ENCODE data around the gene PDE4B.
"Not testable (repeated sequence)": the region's sequence is repeated elsewhere in the genome, so short reads cannot be mapped to it uniquely, and the experiment has no call there.

Gene PDE4B

DNA sequence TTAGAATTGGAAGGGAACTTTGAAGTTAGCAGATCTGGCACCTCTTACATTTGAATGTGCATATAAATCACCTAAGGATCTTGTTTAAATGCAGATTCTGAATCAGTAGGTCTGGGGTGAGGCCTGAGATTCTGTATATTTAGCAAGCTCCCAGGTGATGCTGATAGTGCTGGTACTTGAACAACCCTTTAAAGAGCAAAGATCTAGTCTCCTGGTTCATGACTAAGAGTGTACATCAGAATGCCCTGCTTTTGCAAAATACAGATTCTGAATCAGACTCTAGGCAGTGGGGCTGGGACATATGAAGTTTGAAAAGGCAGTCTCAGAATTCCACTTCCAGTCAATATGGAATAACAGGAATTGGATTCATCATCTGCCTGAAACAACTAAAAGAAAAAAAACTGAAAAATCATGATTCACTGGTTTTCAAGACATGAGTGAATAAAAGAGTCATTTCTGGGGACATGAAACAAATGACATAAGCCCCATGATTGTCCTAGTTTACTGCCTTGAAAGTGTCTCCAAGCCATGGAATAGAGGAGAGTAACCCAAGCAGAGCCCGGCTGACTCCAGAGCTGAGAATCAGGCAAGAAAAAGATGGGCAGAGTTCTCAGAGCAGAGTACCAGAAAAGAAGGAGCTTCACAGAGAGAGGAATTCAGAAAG lies 591.7 kb downstream of the PDE4B start:
- intact Hi-C loops (cut with DNase I) = no loop called here
- DNase-seq = no peak

DNA sequence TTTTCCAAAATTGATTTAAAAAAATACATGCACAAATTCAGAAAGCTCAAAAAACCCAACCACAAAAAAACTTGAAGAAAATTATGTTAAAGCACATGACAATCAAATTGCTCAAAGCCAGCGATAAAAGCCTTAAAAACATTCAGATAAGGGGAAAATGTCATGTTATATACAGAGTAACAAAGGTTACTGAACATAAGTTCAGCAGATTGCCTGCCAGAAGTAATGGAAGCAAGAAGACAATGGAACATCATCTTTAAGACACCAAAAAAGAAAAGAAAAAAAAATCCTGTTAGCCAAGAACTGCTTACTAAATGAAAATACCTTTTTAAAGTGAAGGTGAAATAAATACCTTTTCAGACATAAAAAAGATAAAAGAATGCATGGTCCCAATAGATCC lies 594.0 kb downstream of the PDE4B start:
- intact Hi-C loops (cut with DNase I) = no loop called here
- no peak for DNase-seq

DNA sequence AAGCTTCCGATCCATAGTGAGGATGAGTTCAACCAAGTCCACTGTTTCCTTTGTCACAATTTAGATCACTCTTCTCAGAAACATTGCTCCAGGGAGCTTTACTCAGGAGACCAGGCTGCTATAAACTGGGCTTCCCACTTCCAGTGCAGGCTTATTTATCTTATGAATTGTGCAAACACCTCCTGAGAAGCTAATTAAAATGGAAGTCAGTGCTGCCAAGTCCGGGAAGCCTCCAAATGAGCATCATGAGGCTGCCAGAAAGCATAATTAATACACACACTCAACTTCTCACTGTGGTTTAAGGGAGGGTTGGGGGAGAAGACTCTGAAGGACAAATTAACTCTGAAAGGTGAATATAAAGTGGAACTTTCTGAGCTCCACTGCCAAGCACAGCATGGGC lies 596.2 kb downstream of the PDE4B start:
- DNase-seq = peak in 2 of 10 donors; percentile 20 to 45
- intact Hi-C loops (cut with DNase I) = no loop called here

DNA sequence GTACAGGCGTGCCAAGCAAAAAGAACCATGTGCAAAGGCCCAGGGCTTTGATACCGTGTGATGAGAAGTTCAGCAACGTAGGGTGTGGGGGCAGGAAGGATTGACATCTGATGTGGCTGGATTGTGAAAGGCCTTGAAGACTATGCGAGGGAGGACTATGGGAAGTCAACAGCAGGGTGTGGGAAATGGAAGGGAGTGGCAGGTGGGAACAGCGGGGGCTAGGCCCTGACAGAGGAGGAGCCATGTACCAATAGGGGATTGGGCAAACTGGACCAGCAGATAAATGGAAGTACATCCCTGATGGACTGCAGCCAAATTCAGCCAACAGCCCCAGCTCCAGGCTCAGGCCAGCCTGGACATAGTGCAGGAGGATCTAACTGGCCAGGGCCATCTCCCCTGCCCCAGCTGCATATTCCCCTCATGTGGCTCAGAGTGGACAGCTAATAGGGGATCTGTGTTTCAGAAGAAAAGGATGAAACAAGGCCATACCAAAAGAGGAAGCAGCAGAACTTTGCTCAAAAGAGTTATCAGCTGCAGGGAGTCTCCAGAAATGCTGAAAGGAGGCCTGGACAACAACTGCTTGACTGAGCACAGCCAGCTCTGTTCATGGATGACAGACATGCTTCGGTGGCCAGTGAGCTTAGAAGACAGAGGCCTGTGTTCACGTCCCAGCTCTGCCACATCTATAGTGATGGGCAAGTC lies 601.0 kb downstream of the PDE4B start:
- intact Hi-C loops (cut with DNase I) = no loop called here
- DNase-seq = peak in 1 of 10 donors; percentile 47

DNA sequence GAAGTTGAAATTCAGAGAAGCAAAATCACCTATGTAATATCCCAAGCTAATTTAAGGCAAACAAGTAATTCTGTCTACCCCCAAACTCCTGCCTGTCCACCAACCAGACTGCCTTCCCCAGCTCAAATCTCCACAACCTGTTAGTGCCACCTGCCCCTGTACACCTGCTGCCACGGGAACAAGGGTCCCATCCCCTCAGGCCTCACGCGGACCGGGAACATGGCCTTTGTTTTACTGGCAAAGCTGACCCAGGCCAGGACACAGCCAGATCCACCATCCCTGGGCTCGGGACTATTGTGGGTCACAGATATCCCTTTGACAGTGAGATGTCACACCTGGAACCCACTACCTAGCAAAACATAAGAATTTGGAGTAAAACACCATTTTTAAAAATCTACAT lies 601.9 kb downstream of the PDE4B start:
- intact Hi-C loops (cut with DNase I) = no loop called here
- DNase-seq = peak in 1 of 10 donors; percentile 54

DNA sequence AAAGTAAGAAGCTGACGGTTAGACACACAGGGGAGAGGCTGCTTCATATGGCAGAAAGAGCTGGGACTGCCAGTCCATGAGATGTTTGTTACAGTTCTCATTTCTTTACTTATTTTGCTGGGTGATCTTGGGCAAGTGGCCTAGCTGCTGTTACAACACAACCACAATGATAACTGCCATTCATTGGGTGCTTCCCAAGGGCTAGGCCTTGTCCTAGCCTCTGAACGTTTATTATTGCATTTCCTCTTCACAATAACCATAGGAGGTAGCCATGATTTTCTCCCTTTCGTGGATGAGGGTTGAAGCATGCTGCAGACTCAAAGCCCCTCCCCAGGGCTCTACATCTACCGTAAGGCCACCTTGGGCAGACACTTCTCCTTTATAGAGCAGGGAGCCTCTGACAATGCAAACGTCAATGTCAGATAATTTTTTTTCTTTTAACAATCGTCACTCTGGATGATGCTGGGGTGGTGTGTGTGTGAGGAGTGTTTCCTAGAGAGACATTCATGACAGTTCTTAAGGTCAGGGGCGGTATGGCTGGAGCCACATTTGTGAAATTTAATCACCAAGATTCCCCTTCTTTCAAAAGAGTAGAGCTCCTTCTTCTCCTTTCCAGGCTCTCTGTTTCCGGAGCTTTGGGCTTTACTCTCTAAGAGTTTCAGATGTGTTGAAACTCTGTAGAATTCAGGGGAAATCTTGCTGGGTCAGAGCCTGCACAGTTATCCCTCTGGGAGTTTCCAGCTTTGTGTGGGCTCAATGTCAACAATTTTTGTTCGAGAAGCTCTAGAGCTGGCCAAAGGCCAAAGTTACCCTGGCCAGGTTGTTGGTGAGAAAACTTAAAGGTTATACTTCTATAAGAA lies 602.7 kb downstream of the PDE4B start:
- intact Hi-C loops (cut with DNase I) = no loop called here
- peak in 1 of 10 donors; percentile 37 for DNase-seq

DNA sequence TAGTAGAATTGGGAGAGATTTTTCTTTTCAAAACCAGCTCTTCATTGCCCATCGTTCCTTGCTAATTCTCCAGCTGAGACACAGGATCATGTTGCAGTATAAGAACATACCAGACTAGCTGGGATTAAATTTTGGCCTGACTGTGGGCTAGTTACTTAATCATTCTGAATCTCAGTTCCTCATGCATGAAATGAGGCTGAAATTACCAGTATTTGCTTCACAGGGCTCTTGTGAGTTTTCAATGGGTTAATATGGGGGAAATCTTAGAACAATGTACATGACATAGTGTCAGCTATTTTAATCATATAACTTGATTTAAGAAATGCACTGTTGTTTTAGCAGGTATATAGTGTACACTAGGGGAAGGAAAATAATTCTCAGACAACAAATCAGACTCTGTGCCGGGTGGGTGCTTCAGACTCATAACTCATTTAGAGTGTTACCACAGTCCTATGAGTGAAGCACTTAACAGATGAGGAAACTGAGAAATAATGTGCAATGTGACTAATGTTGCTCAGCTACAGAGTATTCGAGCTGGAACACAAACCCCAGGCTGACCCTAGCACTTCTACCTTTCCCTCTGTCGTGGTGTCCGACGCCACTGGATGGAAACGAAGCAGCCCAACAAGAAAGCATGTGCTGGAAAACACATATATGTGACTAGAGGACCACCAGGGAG lies 603.7 kb downstream of the PDE4B start:
- peak in 1 of 10 donors; percentile 59 for DNase-seq
- intact Hi-C loops (cut with DNase I) = no loop called here

DNA sequence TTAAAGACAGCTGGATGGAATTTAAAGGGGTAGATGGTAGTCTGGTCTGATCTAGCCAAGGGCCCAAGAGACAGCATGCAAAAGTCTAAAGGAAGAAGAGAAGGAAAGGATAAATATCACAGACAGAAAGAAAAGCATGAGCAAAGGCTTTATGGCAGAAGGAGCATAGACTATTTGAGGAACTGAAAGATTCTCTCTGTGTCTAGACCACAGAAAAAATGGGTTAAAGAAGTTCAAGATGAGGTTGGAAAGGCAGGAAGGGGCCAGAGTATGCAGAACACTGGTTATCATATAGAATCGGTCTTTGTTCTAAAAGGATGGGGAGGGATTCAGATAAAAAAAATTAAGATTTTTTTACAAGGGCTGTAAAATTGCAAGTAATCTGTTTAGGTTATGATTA lies 604.5 kb downstream of the PDE4B start:
- no peak for DNase-seq
- intact Hi-C loops (cut with DNase I) = no loop called here

DNA sequence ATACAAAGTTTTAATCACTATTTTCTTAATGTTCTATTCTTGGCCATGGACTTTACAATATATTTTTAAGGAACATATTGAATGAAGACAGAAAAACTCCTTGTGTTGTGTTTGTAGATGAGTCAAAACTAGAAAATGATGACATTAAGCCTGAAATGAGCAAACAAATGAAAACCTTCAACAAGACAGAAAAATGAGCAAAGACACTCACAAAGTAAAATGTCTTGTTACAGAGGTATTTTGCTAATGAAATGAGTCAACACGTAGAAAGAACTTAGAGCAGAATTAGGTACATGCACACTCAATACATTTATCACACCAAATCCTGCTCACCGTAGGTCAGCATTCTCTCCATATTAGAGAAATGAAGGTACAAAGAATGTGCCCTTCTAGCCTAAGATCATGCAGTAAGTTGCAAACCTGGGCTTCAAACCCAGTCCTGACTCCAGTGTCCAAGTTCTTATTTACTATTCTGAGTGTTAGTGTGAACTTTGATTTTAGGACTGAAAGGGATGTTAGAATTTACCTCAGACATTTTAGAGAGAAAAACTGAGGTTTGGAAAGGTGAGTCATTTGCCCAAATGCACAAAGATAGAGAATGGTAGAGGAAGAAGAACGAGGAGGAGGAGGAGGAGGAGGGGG lies 607.3 kb downstream of the PDE4B start:
- DNase-seq = no peak
- intact Hi-C loops (cut with DNase I) = no loop called here

DNA sequence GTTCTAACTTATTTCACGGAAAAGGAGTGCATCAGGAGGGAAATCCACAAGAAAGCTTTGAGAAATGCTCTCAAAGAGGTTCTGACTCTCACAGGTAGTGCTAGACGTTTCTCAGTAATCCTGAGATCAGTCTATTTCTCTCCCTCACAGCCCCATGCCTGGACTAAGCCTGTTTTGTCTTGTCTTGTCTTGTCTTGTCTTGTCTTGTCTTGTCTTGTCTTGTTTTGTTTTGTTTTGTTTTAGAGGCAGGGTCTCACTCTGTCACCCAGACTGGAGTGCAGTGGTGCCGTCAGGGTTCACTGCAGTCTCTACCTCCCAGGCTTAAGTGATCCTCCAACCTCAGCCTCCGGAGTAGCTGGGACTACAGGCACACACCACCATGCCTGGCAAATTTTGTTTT lies 608.0 kb downstream of the PDE4B start:
- intact Hi-C loops (cut with DNase I) = no loop called here
- DNase-seq = no peak

DNA sequence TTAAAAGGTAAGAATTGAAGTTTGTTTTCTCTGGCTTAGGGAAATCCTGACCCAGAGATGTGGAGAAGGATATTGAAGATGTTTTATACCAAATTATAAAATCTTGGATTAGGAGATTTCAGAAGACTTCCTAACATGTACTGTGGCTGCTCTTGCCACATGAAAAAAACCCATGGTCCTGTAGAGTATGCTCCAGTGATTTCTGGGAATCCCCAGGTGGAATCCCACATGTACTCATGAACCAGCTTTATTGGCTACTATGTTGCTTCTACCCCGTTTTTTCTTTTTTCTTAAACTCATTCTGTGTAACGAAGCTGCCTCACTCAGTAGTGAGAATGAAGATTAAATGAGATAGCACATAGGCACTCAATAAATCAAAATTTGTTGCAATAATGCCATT lies 608.5 kb downstream of the PDE4B start:
- DNase-seq = no peak
- intact Hi-C loops (cut with DNase I) = no loop called here

DNA sequence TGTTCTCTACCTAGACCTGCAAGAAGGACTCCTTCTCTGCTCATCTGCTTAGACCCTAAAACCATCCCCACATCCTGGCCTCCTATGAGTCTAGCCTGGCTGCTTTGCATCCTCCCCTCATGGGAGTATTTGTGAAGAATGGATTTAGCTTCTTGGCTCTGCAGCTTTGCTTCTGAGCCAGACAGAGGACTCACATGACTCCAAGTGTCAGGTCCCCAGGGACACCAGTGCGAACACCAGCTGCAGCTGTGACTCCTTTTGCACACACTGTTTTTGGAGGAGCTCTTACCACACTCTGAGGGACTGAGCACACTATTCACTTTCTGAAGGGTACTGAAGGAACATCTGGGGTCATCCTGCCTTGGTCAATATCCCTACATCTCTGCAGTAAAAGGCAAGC lies 609.5 kb downstream of the PDE4B start:
- intact Hi-C loops (cut with DNase I) = no loop called here

DNA sequence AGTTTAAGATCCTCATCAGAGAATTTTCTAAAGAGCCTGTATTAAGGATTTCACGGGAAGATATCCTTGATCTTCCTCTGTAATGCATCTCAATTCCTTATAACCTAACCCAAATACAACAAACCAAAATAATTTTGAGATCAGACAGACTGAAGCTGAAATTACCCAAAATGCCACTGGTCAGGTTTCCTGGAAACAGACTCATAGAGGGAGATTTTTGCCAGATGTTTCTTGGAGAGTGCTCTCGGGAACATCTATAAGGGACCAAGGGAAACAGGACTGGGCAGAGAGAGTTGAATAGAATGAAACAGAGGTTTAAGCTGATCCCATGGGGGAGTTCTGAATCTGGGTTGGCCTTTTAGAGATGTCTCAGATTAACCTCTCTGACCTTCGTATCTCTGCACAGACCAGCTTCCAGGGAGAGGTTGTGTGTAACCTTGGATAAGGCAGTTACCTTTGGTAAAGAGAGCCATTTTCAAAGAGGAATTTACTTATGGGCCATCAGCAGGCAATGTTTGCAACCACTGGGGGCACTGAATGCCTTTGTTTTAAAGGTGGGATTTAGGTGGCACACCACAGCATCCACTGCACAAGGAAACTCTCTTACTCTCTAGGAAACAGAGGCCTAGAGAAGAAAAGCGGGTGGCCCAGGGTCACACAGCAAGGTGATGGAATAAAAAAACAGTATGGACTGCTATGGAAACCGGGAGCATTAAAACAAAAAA lies 610.5 kb downstream of the PDE4B start:
- DNase-seq = peak in 1 of 10 donors; percentile 40
- intact Hi-C loops (cut with DNase I) = no loop called here

More for the DNA sequence above, 609.5 kb downstream of the PDE4B start:
- DNase-seq = peak in 7 of 10 donors; percentile 16 to 88 (median 31)

DNA sequence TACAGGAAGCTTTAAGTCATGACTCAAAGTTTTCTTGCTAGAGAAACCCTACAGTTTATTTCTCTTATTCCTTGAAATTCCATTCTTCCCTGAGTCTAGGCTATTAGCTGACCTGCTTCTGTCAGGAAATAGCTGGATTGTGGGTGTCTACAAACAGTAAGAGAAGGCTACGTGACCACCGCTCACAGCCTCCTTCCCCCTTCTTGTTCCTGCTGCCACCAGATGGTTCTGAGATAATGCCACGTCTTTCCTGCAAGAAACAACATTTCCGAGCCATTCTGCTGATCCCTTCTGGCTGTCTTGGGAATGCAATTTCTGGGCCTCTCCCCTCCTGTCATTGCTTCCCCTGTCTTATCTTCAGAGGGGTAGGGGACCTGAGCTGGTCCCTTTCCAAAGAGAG lies 612.4 kb downstream of the PDE4B start:
- DNase-seq = no peak
- intact Hi-C loops (cut with DNase I) = no loop called here

DNA sequence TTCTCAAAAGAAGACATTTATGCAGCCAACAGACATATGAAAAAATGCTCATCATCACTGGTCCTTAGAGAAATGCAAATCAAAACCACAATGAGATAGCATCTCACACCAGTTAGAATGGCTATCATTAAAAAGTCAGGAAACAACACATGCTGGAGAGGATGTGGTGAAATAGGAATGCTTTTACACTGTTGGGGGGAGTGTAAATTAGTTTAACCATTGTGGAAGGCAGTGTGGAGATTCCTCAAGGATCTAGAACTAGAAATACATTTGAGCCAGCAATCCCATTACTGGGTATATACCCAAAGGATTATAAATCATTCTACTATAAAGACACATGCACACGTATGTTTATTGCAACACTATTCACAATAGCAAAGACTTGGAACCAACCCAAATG lies 618.8 kb downstream of the PDE4B start:
- DNase-seq; intact Hi-C loops (cut with DNase I): not testable (repeated sequence)

DNA sequence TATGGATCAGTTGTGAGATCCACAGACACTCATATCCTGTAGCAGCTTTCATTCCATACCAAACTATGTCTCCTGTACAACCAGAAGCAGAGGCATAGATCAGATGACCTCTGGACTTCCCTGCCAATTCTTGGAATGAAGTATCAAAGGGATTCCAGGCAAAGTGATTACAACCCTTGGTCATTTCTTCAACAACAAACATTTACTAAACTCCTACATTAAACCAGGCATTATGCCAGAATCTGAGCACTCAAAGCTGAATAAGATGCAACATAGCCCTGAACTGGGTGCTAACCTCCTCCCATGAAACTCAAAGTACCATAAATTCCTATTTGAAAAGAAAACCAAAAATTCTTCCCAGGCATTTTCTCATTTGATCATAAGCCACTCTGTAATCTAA lies 620.0 kb downstream of the PDE4B start:
- DNase-seq = no peak
- intact Hi-C loops (cut with DNase I) = no loop called here

DNA sequence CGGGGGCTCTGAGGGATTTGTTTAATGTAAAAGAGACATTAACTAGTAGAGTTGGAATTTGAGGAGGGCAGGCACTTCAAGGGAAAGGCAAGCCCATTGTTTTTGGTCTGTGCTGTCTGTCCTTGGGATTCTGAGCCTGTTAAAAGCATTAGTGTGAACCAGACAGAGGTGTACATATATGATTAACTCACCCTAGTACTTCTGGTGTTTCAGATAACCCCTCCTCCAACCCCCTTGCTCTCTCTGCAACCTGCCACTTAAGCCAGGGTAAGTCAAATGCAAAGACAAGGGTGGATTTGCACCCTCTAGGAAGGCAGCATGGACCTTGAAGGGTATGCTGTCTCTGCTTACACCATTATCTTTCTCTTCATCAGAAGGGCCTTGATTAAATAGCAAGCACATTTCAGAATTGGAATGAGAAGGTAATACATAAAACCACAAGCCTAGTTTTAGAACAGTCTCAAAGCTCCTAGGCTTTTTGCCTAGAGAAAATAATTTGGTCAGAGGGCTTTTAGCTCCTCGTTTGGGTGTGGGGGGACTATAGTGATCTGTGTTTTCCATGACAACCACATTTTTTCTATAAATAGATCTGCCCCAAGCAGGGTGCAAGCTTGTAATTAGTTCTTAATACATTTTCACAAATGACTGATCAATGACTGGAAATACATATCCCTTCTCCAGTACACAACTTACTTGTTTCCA lies 620.6 kb downstream of the PDE4B start:
- intact Hi-C loops (cut with DNase I) = no loop called here
- DNase-seq = no peak

DNA sequence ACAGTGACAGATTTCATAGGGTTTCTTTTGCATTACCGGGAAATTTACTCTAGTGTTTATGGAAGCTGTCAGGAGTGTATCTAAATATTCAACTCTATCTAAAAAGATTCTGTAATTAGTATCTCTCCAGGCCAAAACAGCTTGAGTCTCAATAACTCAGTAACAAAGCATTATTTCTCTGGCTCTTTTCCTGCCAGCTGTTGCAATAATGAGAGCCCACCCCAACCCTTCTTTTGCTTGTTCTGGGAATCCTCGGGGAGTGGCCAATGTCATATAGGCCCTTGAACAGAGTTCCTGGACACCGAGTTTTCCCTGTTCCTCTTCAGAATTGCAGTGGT lies 621.1 kb downstream of the PDE4B start:
- intact Hi-C loops (cut with DNase I) = no loop called here
- no peak for DNase-seq

DNA sequence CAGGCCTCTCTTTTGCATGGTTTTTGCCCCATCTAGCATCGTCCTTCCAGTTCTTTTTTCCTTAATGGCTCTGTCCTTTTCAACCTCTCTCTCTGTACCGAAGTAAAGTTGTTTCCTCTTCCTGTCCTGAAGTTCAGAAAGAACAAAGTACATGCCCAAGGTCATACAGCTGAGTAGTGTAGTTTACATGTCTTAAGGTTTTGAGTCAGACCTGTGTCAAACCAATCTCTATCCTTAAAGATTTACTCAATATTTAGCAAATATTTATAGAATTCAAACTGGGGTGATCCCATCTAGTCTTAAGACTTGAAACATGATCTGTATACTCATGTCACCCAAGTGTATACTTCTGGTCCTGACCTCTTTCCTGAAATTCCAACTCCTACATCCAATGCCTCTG lies 622.6 kb downstream of the PDE4B start:
- intact Hi-C loops (cut with DNase I) = no loop called here
- no peak for DNase-seq

Data from posterior cingulate gyrus (tissue), 11 donors.